IPS-20b (cell line): ENCODE results near the gene COMMD7.
A peak's percentile ranks its signal among the peaks of the same experiment; 100 is the strongest.

ENCODE experiments used
- H3K27ac ChIP-seq: one replicate; pipeline ENCODE4 v1.5.1; 2013; ENCODE audit warnings: low read length
- H3K27me3 ChIP-seq: 2 replicates; pipeline ENCODE4 v1.6.1; 2013; ENCODE audit warnings: mild to moderate bottlenecking, low read length, inconsistent platforms; ENCODE audit not compliant: insufficient read depth
- H3K36me3 ChIP-seq: 2 replicates; pipeline ENCODE4 v1.6.1; 2013; ENCODE audit warnings: low read depth, mild to moderate bottlenecking, inconsistent platforms, low read length, moderate library complexity; ENCODE audit not compliant: insufficient read depth
- H3K4me1 ChIP-seq: 2 replicates; pipeline ENCODE4 v1.6.1; 2013; ENCODE audit warnings: mild to moderate bottlenecking, control low read depth, inconsistent platforms, low read length, moderate library complexity; ENCODE audit not compliant: insufficient read depth
- H3K4me3 ChIP-seq: 2 replicates; pipeline ENCODE4 v1.5.1; 2013; ENCODE audit warnings: mild to moderate bottlenecking, low read length, inconsistent platforms
- H3K9ac ChIP-seq: 2 replicates; pipeline ENCODE4 v1.6.1; 2013; ENCODE audit warnings: low read depth, mild to moderate bottlenecking, inconsistent platforms, low read length, moderate library complexity
- H3K9me3 ChIP-seq: 2 replicates; pipeline ENCODE4 v1.6.1; 2013; ENCODE audit warnings: mild to moderate bottlenecking, low read depth, low read length, inconsistent platforms; ENCODE audit not compliant: insufficient read depth

Gene COMMD7

DNA sequence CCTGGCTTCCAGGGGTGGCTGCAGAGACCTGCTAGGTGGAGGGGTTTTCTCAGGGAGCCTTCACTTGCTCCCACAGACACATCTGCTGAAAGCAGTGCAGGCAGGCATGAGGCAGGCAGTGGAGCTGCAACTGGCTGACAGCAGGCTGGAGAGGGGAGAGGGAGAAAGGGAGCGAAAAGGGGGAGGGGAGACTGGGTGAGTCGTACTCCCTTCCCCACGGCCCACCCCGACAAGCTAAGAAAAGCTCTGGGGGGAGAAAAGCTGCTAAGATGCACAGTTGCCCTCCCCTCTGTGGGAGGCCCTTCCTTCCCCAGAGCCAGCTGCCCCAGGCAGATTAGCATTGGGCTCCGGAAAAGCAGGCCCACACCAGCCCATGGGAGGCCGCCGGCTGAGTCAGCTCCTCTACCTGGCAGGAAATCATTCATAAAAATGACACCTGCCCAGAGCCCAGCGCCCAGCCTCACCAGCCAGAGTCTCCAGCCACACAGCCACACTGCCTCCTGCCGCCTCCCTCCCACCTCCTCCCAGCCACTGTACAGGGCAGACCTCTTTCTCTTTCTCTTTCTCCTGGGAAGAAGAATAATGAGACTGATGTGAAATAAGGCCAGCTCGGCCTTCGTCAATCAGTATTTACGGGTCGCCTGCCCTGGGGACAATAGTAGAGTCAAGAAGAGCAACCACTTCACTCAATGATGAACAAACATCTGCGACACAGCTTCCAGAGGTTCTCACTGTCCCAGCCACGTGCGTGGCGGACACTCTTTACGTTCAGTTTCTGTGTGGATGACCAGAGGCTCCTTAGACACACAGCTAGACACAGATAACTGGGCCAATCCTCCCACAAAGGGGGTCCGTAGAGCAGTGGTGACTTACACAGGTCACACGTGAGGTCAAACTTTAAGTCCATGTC is 61.8 kb downstream of the COMMD7 start:
- Histone ChIP-seq H3K9me3 (no peaks in the 10 kb centered on the region), H3K27me3 (no peaks in the 10 kb centered on the region), H3K27ac (peak overlapping the region; percentile 82), H3K9ac (peak overlapping the region; percentile 48; the same call in 1 of the 2 replicates), H3K36me3 (no peaks in the 10 kb centered on the region), H3K4me1 (peaks cover 17% of the 10 kb centered on the region), H3K4me3 (0 out of 2 replicates have a peak overlapping the region, but pooled peaks have one; percentile 24)

DNA sequence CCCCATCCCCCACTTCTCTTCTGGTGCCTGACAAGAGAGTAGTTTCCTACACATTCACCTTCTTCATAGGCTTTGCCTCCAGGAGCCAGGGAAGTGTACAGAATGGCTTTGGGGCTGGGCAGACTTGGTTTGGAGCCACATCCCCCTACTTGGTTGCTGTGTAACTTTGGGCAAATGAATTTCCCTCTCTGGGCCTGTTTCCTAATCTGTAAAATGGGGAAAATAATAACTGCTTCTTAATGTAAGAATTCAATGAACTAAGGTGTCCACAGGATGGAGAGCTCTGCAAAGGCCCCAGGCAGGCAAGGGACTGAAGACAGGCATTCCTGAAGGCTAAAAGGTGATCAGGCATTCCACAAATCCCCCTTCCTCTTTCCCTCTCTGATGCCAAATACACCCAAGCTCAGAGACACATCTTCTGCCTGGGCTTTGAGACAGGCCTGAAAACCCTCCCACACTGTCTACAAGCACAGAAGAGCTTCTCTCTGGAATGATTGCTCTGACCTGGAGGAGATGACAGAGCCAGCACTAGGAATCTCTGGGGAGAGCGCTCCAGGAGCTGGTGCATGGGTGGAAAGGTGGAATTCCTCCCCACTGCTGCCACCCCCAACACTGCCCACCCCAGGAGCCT is 62.6 kb downstream of the COMMD7 start:
- Histone ChIP-seq H3K27ac (no peak overlapping the region), H3K4me1 (peaks cover 17% of the 10 kb centered on the region), H3K27me3 (no peaks in the 10 kb centered on the region), H3K9me3 (no peaks in the 10 kb centered on the region), H3K4me3 (0 out of 2 replicates have a peak overlapping the region, but pooled peaks have one; percentile 24), H3K36me3 (no peaks in the 10 kb centered on the region), H3K9ac (peak overlapping the region; percentile 38; the same call in 1 of the 2 replicates)

DNA sequence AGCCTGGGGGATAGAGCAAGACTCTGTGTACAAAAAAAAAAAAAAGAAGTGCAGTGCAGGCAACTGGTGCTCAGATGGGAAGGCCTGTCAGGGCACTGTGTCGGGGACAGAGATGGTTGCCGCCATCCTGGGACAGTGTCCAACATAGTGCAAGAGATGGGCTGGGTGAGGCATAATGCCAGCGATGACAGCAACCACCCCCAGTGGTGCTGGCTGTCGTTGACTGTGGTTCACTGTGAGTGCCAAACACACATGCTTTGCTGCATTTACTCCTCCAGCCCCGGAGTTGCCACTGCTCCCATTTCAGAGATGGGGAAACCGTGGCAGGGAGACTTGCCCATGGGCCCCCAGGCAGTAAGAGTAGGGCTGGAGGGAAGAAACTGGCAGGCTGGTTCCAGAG is 64.3 kb downstream of the COMMD7 start:
- Histone ChIP-seq H3K36me3 (no peaks in the 10 kb centered on the region), H3K4me3 (no peak overlapping the region), H3K9me3 (no peaks in the 10 kb centered on the region), H3K27ac (no peak overlapping the region), H3K4me1 (peaks cover 25% of the 10 kb centered on the region), H3K27me3 (no peaks in the 10 kb centered on the region), H3K9ac (no peak overlapping the region)

DNA sequence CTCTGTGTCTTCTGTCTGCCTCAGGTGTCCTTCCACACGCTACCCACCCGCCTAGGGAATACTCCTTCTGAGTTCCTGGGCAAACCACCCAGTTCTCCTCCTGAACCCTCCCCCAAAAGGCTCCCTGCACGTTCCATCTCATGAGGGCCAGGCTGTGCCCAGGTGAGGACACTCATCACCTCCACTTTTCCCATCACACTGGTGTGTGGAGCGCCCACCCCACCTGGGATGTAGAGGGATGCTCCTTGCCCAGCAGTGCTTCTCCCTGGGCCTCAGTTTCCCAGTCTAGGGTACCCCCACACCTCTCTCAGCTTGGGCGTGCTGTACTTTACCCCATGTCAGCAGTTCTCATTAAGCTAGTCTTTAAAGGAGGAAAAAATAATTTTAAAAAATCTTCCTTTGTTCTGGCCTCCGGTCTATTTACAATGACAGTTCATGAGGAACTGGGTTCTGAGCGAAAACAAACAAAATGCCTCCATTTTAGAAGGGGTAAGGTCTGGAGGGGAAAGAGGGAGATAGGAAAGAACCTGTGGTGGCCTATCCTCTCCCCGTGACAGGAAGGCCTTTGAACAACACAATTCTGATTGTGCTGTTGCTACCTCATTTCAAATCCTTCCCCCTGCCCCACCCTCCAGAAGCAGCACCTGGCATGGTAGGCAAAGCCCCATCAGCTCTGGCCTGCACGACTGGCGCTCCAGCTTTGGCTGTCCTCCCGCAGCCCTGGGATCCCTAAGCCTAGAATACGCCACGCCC is 67.9 kb downstream of the COMMD7 start:
- H3K9ac ChIP-seq: peak overlapping the region; percentile 2; the same call in 1 of the 2 replicates
- no peak overlapping the region for H3K4me3 ChIP-seq
- H3K27me3 ChIP-seq: no peaks in the 10 kb centered on the region
- peaks cover 23% of the 10 kb centered on the region; the same call in 1 of the 2 replicates for H3K4me1 ChIP-seq
- no peaks in the 10 kb centered on the region for H3K9me3 ChIP-seq
- no peak overlapping the region for H3K27ac ChIP-seq
- no peaks in the 10 kb centered on the region for H3K36me3 ChIP-seq

DNA sequence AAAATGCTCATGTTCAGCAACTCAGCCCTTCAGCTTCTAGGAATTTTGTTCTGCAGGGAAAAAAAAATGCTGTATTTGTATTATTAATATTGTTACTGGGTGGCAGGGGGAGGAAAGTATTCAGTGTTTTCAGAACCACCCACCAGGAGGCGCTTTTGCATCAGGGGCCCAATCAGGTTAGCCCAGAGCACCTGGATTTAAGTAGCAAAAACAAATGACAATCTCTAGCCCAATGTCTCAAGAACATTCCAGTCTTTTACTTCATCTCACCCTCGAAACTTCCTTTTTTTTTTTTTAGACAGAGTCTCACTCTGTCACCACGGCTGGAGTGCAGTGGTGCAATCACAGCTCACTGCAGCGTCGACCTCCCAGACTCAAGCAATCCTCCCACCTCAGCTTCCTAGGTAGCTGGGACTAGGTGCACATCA is 68.9 kb downstream of the COMMD7 start:
- H3K4me3 ChIP-seq: no peak overlapping the region
- H3K9ac ChIP-seq: no peak overlapping the region

DNA sequence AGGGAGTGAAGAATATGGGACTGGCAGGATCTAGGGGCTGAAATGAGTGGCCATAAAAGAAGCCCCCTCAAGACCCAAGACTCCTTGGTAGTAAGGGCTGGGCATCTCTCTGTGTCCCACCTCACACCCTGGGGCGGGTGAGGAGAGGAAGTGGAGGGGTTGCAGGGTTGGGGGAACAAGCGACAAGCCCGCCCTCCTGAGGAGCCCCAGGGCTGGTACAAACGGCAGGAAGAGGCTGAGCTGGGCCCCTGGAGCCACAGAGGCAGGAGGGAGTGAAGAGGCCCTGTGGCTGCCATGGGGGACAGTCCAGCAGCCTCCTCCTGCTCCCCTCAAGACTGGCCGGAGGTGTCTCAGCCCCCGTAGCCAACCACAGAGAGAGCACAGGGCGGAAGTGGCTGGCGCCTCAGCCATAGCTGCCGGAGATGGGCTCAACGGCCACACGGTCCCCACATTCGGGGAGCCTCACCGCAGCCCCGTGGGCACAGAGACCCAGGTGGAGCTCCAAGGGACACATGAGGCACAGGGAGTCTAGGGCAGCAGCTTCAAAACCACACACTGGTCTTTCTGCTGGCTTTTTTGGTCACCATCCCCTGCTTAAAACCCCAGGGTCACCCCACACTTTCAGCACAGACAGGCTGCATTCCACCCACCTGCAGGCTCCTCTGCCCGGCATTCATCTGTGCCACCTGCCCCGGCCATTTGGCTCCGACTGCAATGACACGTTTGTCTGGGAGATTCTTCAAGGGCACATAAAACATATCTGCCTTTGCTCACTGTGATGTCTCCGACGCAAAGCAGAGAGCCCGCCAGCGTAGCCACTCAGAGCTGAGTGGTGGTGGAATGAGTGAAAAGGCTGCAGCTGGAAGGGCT is 70.0 kb downstream of the COMMD7 start:
- H3K4me3 ChIP-seq: no peak overlapping the region
- H3K9ac ChIP-seq: peak overlapping the region; percentile 58; the same call in 1 of the 2 replicates
- no peaks in the 10 kb centered on the region for H3K36me3 ChIP-seq
- H3K9me3 ChIP-seq: no peaks in the 10 kb centered on the region
- H3K27ac ChIP-seq: no peak overlapping the region
- no peaks in the 10 kb centered on the region for H3K27me3 ChIP-seq
- H3K4me1 ChIP-seq: peaks cover 21% of the 10 kb centered on the region; the same call in 1 of the 2 replicates

More for the DNA sequence above, 68.9 kb downstream of the COMMD7 start:
- Histone ChIP-seq H3K27ac (no peak overlapping the region), H3K27me3 (no peaks in the 10 kb centered on the region), H3K9me3 (no peaks in the 10 kb centered on the region), H3K4me1 (peaks cover 21% of the 10 kb centered on the region; the same call in 1 of the 2 replicates), H3K36me3 (no peaks in the 10 kb centered on the region)

DNA sequence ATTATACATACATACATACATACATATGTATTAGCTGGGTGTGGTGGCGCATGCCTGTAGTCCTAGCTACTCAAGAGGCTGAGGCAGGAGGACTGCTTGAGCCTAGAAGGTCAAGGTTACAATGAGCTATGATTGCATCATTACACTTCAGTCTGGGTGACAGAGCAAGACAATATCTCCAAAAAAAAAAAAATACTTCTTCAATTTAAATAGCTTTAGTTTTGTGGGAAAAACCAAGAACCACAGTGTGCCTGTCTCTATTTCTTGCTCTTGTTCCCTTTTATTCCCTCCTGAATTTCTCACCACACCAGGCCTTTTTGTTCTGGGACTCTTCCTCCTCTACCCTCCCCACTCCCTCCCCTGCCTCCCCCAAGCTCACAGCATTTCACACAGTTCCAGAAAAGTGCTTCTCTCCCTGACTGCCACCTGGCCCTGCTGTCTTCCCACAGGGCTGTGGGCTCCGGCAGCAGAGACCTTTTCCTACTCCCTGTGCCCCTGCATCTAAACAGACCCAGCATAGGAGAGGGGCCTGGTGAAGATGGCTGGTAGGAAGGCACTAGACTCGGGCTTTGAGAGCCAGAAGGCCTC is 70.8 kb downstream of the COMMD7 start:
- no peak overlapping the region for H3K4me3 ChIP-seq
- H3K27ac ChIP-seq: no peak overlapping the region
- H3K9me3 ChIP-seq: no peaks in the 10 kb centered on the region
- no peaks in the 10 kb centered on the region for H3K27me3 ChIP-seq
- H3K36me3 ChIP-seq: no peaks in the 10 kb centered on the region
- peak overlapping the region; percentile 58; the same call in 1 of the 2 replicates for H3K9ac ChIP-seq
- H3K4me1 ChIP-seq: peaks cover 21% of the 10 kb centered on the region; the same call in 1 of the 2 replicates

DNA sequence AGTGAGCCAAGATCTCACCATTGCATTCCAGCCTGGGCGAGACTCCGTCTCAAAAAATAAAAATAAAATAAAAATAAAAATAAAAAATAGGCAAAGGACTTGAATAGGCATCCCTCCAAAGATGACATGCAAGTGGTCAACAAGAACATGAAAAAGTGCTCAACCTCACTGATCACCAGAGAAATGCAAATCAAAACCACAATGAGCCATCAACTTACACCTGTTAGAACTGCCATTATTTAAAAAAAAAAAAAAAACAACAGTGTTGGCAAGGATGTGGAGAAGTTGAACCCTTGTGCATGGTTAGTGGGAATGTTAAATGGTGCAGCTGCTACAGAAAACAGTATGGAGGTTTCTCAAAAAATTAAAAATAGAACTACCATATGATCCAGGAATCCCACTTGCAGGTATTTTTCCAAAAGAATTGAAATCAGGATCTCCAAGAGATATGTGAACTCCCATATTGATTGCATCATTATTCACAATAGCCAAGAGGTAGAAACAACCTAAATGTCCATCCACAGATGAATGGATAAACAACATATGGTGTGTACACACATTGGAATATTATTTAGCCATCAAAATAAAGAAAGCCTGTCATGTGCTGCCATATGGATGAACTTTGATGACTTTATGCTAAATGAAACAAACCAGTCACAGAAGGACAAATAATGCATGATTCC is 72.4 kb downstream of the COMMD7 start:
- H3K4me3 ChIP-seq: no peak overlapping the region
- no peaks in the 10 kb centered on the region for H3K36me3 ChIP-seq
- H3K9me3 ChIP-seq: no peaks in the 10 kb centered on the region
- H3K27me3 ChIP-seq: no peaks in the 10 kb centered on the region
- H3K27ac ChIP-seq: no peak overlapping the region
- H3K4me1 ChIP-seq: peaks cover 21% of the 10 kb centered on the region; the same call in 1 of the 2 replicates
- H3K9ac ChIP-seq: no peak overlapping the region

DNA sequence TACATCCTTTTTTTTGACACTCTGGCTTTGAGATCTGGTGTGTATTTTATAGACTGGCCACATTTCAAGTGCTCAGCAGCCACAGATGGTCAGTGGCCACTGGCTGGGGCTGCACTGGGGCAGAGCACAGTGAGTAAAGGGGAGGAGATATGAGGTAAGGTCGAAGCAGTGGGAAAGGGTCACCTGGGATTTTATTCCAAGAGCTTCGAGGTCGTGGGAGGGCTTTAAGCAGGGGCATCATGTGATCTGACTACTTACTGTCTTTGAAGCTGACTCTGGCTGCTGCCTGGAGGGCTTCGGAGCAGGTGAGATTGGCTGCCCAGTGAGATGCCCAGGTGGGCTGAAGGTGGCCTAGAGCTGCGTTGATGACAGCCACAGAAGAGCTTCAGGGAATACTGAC is 76.2 kb downstream of the COMMD7 start:
- H3K27ac ChIP-seq: no peak overlapping the region
- no peaks in the 10 kb centered on the region for H3K36me3 ChIP-seq
- H3K27me3 ChIP-seq: no peaks in the 10 kb centered on the region
- H3K4me1 ChIP-seq: no peaks in the 10 kb centered on the region
- H3K4me3 ChIP-seq: no peak overlapping the region
- no peaks in the 10 kb centered on the region for H3K9me3 ChIP-seq
- no peak overlapping the region for H3K9ac ChIP-seq

DNA sequence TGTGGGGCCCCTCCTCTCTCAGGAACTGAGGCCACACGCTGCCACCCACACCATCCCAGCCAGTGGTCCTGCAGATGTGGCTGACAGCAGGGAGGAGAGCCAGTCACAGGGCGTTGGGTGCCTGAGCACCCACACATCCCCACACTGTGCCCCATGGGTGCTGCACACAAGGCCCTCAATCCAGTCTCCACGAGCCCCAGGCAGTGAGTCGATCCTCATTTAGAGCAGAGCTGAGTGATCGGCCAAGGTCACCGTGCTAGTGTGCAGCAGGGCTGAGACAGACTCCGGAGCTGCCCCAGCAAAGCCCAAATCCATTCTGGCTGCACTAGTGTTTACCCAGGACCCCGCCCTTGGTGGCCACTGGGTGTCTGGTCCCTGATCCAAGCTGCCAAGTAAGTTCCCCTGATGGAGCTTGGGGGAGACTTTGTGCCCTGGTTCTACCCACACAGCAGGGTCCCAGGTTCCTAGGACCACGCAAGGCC is 78.5 kb downstream of the COMMD7 start:
- no peak overlapping the region for H3K27ac ChIP-seq
- H3K4me3 ChIP-seq: no peak overlapping the region

More for the DNA sequence above, 78.5 kb downstream of the COMMD7 start:
- no peaks in the 10 kb centered on the region for H3K4me1 ChIP-seq
- H3K36me3 ChIP-seq: no peaks in the 10 kb centered on the region
- H3K9me3 ChIP-seq: no peaks in the 10 kb centered on the region
- no peak overlapping the region for H3K9ac ChIP-seq
- no peaks in the 10 kb centered on the region for H3K27me3 ChIP-seq
